Neuron (in vitro differentiated cells): ENCODE data around the gene CFAP299.
"Not testable (repeated sequence)": the region's sequence is repeated elsewhere in the genome, so short reads cannot be mapped to it uniquely, and the experiment has no call there.

Experiments
- H2AFZ ChIP-seq: one replicate; pipeline ENCODE4 v1.6.1; 2013; ENCODE audit warnings: low read depth, mild to moderate bottlenecking, inconsistent platforms, low read length, moderate library complexity
- H3K27me3 ChIP-seq: one replicate; pipeline ENCODE4 v1.6.1; 2013; ENCODE audit warnings: low read length; ENCODE audit not compliant: insufficient read depth
- H3K36me3 ChIP-seq: one replicate; pipeline ENCODE4 v1.6.1; 2013; ENCODE audit warnings: low read length; ENCODE audit not compliant: insufficient read depth
- H3K4me1 ChIP-seq: one replicate; pipeline ENCODE4 v1.6.1; 2013; ENCODE audit warnings: low read length; ENCODE audit not compliant: insufficient read depth
- H3K4me3 ChIP-seq: 2 replicates; pipeline ENCODE4 v1.5.1; 2013; ENCODE audit warnings: mild to moderate bottlenecking, low read length, moderate library complexity
- H3K9me3 ChIP-seq: one replicate; pipeline ENCODE4 v1.6.1; 2013; ENCODE audit warnings: low read length

Gene CFAP299

GRCh38 chr4:80340036-80340435 lies 4.5 kb downstream of the CFAP299 start:
- Histone ChIP-seq H3K27me3 (peaks cover 5% of the 10 kb centered on the region), H3K9me3 (no peaks in the 10 kb centered on the region), H2AFZ (no peak overlapping the region), H3K4me1 (peaks cover 7% of the 10 kb centered on the region), H3K4me3 (no peak overlapping the region), H3K36me3 (no peaks in the 10 kb centered on the region)

DNA sequence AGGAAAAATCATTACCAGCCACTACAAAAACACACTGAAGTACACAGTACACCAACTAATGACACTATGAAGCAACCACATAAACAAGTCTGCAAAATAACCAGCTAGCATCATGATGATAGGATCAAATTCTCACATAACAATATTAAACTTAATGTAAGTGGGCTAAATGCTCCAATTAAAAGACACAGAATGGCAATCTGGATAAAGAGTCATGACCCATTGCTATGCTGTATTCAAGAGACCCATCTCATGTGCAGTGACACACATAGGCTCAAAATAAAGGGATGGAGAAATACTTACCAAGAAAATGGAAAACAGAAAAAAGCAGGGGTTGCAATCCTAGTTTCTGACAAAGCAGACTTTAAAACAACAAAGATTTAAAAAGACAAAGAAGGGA lies 7.2 kb downstream of the CFAP299 start:
- H3K4me1 ChIP-seq, H3K9me3 ChIP-seq, H3K36me3 ChIP-seq, H2AFZ ChIP-seq, H3K4me3 ChIP-seq, H3K27me3 ChIP-seq: not testable (repeated sequence)

GRCh38 chr4:80343887-80344286 lies 8.4 kb downstream of the CFAP299 start:
- Histone ChIP-seq H2AFZ (no peak overlapping the region), H3K36me3 (no peaks in the 10 kb centered on the region), H3K4me1 (no peaks in the 10 kb centered on the region), H3K27me3 (no peaks in the 10 kb centered on the region), H3K4me3 (no peak overlapping the region), H3K9me3 (no peaks in the 10 kb centered on the region)

- H3K27me3 ChIP-seq, result no peaks in the 10 kb centered on the region
- no peaks in the 10 kb centered on the region for H3K4me1 ChIP-seq
- H3K4me3 ChIP-seq, result no peak overlapping the region
- H2AFZ ChIP-seq, result no peak overlapping the region
- H3K9me3 ChIP-seq, result no peaks in the 10 kb centered on the region
- H3K36me3 ChIP-seq, result no peaks in the 10 kb centered on the region
These were observed 24.6 kb downstream of the CFAP299 start for GRCh38 chr4:80360084-80360483.

DNA sequence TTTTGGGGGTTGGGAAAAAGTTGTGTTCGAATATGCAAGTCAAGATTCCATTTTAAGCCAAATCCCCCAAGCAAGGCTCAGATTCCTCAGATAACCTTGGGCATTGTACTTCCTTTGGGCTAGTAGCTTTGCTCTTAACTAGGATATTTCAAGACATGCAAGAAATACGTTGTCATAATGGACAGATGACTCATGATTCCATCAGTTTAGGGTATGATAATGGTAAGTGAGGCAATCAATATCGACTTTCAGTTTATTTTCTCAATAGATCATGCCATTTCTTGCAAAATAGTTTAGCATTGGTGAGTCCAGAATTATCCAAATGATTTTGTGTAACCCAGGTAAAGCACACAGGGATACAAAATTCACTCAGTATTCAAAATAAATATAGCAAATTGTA lies 25.4 kb downstream of the CFAP299 start:
- Histone ChIP-seq H3K27me3 (no peaks in the 10 kb centered on the region), H3K9me3 (no peaks in the 10 kb centered on the region)

DNA sequence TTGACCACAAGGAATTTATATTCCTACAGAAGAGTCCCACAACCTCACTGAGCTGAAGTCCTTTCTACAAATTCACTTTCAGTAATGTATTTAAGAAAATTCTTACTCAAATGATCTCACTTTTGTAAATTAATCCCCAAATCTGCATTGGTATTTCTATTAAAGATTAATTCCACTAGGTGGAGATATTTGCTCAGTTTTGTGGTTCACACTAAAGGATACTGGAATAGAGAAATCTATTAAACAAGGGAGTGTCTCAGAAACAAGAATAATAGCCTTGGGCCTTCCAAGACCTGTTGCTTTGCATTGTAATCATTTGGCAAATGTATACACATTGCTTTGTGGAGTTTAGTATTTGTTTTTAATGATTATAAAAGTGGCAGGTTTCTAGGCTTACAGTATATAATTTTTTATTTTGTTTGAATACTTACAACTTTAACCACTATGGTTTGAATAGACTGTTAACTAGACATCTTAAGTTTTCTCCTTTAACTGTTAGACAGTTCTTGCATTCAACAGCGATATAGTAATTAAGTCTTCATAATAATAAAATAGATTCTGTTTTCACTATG lies 25.9 kb downstream of the CFAP299 start:
- Histone ChIP-seq H2AFZ (no peak overlapping the region), H3K27me3 (no peaks in the 10 kb centered on the region)

More for the DNA sequence above, 25.4 kb downstream of the CFAP299 start:
- Histone ChIP-seq H3K4me3 (no peak overlapping the region), H3K36me3 (no peaks in the 10 kb centered on the region), H2AFZ (no peak overlapping the region), H3K4me1 (no peaks in the 10 kb centered on the region)

DNA sequence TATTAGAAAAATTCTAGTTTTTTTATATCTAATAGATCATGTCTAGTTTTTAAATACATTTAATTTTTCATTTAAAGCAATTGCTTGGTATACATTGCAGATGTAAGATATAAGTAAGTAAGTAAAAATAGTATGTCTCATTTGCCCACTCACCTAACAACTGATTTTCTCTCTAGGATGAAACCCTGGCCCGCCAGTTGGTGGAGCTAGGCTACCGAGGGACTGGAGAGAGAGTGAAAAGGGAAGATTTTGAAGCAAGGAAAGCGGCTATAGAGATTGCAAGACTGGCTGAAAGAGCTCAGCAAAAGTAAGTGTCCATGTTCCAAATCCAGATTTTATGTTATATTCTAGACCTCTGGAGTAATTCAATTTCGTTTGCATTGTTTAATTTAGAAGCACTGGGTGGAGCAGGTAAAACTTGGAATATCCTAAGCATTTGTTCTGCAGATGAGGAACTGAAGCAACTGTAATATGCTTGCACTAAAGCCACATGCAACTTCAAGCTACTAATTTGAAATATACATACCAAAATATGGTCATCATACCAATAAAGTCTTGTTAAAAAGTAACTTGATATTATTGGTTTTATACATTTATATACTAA lies 27.1 kb downstream of the CFAP299 start:
- Histone ChIP-seq H3K27me3 (no peaks in the 10 kb centered on the region), H2AFZ (no peak overlapping the region), H3K36me3 (no peaks in the 10 kb centered on the region), H3K4me3 (no peak overlapping the region), H3K4me1 (no peaks in the 10 kb centered on the region), H3K9me3 (no peaks in the 10 kb centered on the region)

More for the DNA sequence above, 25.9 kb downstream of the CFAP299 start:
- Histone ChIP-seq H3K4me1 (no peaks in the 10 kb centered on the region), H3K4me3 (no peak overlapping the region), H3K9me3 (no peaks in the 10 kb centered on the region), H3K36me3 (no peaks in the 10 kb centered on the region)

DNA sequence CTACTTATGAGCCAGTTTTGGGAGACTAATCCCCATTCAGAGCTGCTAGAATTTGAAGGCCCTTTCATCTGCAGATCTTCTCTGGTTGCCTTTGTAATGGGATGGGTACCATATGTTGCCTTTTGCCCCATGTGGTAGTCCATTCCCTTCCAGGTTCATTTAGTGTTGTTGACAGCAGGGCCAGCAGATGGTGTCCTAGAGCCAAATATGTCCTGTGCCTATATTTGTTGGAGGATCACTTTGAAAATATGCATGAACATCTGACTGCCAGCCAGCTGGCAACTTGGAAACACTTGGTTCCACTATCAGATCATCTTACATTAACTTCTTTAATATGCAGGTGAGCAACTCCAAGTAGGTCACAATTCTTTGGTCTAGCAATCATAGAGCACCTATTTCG lies 30.4 kb downstream of the CFAP299 start:
- no peaks in the 10 kb centered on the region for H3K9me3 ChIP-seq
- no peaks in the 10 kb centered on the region for H3K36me3 ChIP-seq
- H3K4me3 ChIP-seq, result no peak overlapping the region
- no peaks in the 10 kb centered on the region for H3K27me3 ChIP-seq
- no peaks in the 10 kb centered on the region for H3K4me1 ChIP-seq
- H2AFZ ChIP-seq, result no peak overlapping the region

GRCh38 chr4:80367737-80368136 lies 32.2 kb downstream of the CFAP299 start:
- Histone ChIP-seq H3K27me3 (no peaks in the 10 kb centered on the region), H3K9me3 (no peaks in the 10 kb centered on the region), H3K4me1 (no peaks in the 10 kb centered on the region), H3K36me3 (no peaks in the 10 kb centered on the region), H2AFZ (no peak overlapping the region), H3K4me3 (no peak overlapping the region)

GRCh38 chr4:80370635-80371034 lies 35.1 kb downstream of the CFAP299 start:
- Histone ChIP-seq H3K27me3 (no peaks in the 10 kb centered on the region), H2AFZ (no peak overlapping the region), H3K4me3 (no peak overlapping the region), H3K36me3 (no peaks in the 10 kb centered on the region), H3K9me3 (no peaks in the 10 kb centered on the region), H3K4me1 (no peaks in the 10 kb centered on the region)

DNA sequence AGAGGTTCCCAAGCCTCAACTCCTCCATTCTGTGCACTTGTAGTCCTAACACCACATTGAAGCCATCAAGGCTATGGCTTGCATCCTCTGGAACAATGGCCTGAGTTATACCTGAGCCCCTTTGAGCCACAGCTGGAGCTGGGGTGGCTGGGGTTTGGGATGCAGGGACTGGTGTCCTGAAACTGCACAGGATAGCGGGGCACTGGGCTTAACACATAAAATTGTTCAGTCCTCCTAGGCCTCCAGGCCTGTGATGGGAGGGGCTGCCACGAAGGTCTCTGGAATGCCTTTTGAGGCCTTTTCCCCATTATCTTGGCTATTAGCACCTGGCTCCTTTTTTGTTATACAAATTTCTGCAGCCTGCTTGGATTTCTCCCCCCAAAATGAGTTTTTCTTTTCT lies 35.5 kb downstream of the CFAP299 start:
- H2AFZ ChIP-seq, result no peak overlapping the region
- H3K9me3 ChIP-seq, result no peaks in the 10 kb centered on the region
- H3K36me3 ChIP-seq, result no peaks in the 10 kb centered on the region
- H3K4me1 ChIP-seq, result no peaks in the 10 kb centered on the region
- H3K27me3 ChIP-seq, result no peaks in the 10 kb centered on the region
- H3K4me3 ChIP-seq, result no peak overlapping the region

DNA sequence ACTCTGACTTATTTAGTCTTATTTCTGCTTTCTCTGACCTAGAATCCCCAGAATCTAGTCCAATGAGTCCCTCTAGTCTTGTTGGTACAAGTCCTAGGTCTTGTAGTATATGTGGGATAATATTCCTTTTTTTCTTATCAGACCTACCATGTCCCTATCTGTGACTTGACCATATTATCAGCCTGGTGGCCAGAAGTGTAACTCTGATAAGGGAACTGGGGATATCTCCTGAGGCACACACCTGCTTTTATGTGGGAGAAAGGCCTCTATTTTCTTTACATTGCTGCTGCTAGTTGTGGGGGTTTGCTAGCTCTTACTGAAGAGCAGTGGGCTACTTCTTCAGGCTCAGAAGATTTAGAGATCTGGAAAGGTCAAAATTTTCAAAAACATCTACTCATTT lies 38.6 kb downstream of the CFAP299 start:
- Histone ChIP-seq H3K27me3 (no peaks in the 10 kb centered on the region), H2AFZ (no peak overlapping the region), H3K9me3 (no peaks in the 10 kb centered on the region), H3K4me3 (no peak overlapping the region), H3K4me1 (no peaks in the 10 kb centered on the region), H3K36me3 (no peaks in the 10 kb centered on the region)

DNA sequence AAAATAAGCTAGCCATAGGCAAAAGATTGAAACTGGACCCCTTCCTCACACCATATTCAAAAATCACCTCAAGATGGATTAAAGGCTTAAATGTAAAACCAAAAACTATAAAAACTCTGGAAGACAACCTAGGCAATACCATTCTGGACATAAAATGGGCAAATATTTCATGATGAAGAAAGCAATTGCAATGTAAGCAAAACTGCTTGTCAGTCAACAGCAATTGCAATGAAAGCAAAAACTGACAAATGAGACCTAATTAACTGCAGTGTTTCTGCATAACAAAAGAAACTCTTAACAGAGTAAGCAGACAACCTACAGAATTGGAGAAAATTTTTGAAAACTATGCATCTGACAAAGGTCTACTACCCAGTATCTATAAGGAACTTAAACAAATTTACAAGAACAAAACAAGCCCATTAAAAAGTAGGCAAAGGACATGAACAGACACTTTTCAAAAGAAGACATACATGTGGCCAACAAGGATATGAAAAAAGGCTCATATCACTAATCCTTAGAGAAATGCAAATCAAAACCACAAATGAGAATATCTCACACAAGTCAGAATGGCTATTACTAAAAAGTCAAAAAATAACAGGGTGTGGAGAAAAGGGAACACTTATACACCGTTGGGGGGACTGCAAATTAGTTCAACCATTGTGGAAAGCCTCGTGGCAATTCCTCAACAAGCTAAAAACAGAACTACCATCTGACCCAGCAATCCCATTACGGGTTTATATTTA lies 46.7 kb downstream of the CFAP299 start:
- Histone ChIP-seq H2AFZ (no peak overlapping the region), H3K9me3 (no peaks in the 10 kb centered on the region), H3K4me3 (no peak overlapping the region), H3K27me3 (no peaks in the 10 kb centered on the region), H3K4me1 (no peaks in the 10 kb centered on the region), H3K36me3 (no peaks in the 10 kb centered on the region)
